DOHH2 (cell line): ENCODE results near the gene CFTR.

Experiments
- EZH2phosphoT487 ChIP-seq: fragments of 200-600 bp; sonication (generic); IDR thresholded peaks from 2 replicates; pipeline ENCODE4 v1.6.1; 2017; ENCODE audit warnings: borderline replicate concordance, mild to moderate bottlenecking, antibody characterized with exemption, low read length, moderate library complexity, mixed read lengths
- TF ChIP-seq, protein P1 (sequence below): fragments of 200-600 bp; sonication (generic); IDR thresholded peaks from one replicate; pipeline ENCODE4 v1.5.1; 2014; ENCODE audit warnings: antibody characterized with exemption, mild to moderate bottlenecking, low read depth, low read length; ENCODE audit not compliant: poor library complexity, severe bottlenecking

DNA sequence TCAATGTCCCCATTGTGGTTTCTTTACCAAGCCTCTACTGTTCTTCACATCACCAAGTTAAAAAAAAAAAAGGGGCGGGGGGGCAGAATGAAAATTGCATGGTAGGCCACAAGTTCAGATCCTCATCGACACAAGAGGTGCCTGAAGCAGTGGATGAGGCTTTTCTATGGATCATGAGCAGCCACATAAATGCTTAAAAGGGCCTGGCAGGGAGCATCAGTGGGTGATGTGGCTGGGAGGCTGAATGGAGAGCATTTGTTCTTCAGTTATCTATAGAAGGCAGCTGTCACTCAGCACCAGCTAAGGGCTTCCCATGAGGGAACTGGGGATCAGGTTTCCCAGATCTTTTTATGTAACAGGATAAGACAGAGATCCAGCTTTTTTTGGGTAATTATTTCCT lies 117.9 kb downstream of the CFTR start:
- TF ChIP-seq, protein P1, sequence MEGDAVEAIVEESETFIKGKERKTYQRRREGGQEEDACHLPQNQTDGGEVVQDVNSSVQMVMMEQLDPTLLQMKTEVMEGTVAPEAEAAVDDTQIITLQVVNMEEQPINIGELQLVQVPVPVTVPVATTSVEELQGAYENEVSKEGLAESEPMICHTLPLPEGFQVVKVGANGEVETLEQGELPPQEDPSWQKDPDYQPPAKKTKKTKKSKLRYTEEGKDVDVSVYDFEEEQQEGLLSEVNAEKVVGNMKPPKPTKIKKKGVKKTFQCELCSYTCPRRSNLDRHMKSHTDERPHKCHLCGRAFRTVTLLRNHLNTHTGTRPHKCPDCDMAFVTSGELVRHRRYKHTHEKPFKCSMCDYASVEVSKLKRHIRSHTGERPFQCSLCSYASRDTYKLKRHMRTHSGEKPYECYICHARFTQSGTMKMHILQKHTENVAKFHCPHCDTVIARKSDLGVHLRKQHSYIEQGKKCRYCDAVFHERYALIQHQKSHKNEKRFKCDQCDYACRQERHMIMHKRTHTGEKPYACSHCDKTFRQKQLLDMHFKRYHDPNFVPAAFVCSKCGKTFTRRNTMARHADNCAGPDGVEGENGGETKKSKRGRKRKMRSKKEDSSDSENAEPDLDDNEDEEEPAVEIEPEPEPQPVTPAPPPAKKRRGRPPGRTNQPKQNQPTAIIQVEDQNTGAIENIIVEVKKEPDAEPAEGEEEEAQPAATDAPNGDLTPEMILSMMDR: no peak
- TF ChIP-seq EZH2phosphoT487: no peak
